HG03139 (cell line): Measurements from ENCODE around the gene GMCL1.
"Not testable (repeated sequence)": the region's sequence is repeated elsewhere in the genome, so short reads cannot be mapped to it uniquely, and the experiment has no call there.

Source experiments
- ATAC-seq: cut with Tn5 transposase; IDR thresholded peaks from one replicate; pipeline ENCODE4 v1.9.1; 2021; ENCODE audit not compliant: unreplicated experiment

Gene GMCL1

DNA sequence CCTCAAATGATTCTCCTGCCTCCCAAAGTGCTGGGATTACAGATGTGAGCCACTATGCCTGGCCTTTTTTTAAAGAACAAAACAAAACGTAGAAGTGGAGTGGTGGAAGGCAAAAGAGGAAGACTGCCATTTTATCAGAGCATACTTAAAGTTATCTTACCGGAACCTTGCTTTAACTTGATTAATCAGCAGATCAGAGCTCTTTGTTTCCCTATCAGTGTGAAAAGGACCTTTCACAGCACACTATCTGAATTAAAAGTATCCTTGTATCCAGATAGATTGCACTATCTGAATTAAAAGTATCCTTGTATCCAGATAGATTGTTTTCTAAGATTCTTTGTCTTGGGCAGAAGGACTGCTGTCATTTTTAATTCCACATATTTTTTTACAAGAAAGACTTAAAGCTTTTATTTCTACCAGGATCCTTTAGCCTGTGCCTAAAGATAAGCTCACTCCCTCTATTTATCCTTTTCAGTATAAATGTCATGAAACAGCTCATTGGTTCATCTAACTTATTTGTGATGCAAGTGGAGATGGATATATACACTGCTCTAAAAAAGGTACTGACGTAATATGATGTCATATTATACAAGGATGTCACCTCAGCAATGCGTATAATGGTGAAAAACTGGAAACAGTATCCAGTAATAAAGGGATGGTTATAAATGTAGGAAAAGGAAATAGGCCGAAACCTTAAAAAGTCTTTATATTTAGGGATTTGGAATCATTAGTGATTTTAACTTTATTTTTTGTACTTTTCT is 17.8 kb downstream of the GMCL1 start:
- ATAC-seq = no peak

DNA sequence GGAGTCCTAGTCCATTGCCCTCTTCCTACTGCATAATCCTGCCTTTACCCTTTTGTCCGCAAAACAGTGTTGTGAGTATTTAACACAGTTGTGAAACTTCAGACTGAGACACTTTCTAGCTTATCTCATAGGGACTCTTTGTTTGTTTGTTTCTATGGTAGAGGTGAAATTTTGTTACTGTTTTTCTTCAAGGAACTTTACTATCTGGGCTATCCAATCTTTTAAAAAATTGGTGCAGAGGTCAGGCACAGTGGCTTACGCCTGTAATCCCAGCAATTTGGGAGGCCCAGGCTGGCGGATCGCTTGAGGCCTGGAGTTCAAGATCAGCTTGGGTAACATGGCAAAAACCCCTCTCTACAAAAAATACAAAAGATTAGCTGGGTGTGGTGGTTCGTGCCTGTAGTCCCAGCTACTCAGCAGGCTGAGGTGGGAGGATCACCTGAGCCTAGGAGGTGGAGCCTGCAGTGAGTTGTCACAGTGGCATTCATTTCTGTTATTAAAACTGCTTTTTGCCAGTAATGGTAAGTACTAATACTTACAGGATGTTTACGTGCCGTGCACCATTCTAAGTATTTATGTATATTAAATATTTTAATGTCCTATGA is 18.8 kb downstream of the GMCL1 start:
- ATAC-seq = no peak

DNA sequence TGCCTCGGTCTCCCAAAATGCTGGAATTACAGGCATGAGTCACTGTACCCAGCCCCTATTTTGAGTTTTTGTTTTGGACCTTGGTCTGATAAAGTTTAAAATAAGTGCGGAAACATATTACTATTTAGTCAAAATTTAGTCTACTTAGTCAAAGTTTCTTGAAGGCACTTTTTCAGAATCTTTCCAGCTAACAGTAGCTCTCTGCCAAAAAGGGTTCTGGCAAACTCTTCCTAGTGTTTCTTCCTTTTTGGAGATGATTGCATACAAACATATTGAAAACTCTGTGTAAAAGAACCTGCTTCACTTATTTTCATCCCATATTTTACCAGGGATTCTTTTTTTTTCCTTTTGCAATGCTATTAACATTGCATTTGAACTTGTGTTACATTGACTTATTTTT is 28.8 kb downstream of the GMCL1 start:
- no peak for ATAC-seq

DNA sequence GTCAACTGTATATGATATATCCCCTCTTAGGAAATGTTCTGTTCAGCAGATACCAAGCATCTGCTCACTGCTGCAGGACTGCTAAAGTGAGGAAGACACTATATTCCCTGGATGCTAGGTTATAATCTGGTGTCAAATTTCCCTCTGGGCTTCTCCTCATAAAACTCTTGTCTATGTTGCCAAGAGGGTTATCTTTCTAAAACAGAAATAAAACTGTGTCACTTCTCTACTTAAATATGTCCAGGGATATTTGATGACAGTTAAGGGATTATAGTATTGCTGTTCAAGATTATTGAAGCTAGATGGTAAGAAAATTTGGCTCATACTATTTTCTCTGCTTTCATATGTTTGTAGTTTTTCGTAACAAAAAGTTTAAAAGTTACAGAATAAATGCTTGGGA is 33.8 kb downstream of the GMCL1 start:
- ATAC-seq = no peak

DNA sequence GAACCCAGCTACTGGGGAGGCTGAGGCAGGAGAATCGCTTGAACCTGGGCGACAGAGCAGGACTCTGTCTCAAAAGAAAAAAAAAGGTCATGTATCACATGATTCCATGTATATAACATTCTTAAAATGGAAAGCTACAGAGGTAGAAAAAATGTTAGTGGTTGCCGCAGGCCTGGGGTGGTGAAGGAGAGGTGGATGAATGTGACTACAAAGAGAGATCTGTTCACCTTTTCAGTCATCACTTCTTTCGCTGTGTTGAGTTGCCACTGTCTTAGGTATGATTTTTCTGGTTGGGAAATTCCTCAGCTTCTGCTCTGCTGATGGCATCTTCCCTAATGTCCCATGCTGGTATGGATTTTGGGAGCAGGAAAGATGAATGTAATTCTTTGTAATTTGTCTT is 59.0 kb downstream of the GMCL1 start:
- ATAC-seq = no peak

DNA sequence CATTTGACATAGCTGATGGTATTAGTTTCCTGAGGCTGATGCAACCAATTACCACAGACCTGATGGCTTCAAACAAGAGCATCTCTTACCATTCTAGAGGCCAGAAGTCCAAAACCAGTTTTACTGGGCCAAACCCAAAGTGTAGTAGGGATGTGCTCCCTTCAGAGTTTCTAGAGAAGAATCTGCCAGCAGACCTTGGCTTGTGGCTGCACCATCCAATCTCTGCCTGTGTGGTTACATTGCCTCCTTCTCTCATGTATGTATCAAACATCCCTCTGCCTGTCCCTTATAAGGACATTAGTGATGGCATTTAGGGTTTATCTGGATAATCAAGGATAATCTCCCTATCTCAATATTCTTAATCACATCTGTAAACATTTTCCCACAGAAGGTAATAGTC is 59.8 kb downstream of the GMCL1 start:
- no peak for ATAC-seq

DNA sequence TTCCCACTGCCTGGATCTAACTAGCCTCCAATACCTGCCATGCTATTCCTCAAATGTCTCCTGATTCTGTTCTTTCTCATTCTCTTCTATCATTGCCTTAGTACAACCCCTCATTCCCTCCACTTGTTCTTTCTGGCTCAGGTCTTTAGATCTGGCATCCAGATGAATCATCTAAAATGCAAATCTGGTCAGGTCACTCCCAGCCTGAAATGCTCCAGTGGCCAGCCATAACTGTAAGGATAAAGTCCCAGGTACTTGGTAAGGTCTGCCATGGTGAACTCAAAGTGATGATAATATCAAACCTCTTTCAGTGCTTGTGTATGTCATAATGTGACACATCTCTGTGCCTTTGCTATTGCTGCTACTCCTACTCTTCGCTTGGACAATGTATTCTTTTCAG is 61.4 kb downstream of the GMCL1 start:
- no peak for ATAC-seq

DNA sequence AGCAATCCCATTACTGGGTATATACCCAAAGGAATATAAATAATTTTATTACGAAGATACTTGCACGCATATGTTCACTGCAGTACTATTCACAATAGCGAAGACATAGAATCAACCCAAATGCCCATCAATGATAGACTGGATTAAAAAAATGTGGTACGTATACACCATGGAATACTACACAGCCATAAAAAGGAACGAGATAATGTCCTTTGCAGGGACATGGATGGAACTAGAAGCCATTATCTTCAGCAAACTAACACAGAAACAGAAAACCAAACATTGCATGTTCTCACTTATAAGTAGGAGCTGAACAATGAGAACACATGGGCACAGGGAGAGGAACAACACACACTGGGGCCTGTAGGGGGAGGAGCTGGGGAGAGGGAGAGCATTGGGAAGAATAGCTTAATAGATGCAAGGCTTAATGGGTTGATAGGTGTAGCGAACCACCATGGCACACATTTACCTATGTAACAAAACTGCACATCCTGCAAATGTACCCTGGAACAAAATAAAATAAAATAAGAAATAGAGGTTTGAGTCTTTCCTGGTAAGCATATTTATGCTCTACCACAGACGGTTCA is 63.5 kb downstream of the GMCL1 start:
- not testable (repeated sequence) for ATAC-seq

DNA sequence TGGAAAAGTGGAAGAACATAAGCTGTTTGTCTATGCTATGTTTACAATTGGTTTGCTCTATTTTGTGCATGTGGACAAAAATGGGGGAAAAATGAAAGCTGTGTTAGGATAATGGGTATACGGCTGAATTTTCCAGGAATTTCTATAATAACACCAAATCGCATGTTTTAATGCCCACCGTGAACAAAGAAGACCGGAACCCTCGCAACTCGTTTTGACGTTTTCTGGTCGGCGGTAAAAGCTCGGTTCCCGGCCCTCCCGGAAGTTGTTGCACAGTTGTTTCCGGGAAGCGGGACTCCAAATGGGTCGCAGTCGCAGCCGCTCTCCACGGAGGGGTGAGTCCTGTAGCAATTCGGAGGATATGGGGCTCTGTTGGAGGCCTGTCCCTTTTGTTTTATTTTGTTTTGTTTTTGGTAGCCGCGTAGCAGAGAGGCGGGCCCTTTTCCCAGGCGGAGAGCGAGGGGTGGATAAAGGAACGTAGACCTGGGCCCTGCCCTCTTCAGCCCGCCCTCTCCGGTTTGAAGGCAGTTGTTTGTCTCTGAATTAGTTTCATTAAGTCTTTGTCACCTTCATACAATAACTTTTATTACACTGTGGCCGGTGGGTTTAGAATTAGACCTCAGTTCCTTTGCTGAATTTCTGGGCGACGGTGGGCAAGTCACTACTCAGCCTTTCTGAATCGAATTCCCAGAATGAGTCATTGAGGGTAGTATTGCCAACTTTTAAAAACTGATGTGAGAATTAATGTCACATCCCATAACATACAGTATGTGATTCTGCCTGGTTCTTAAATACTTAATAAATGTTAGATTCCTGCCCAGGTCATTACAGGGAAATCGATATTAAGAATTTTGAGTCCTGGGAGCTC is 64.5 kb downstream of the GMCL1 start, which contains the start of gene SNRNP27:
Gene SNRNP27, plus strand, starts transcription at position 273 of the 868 bp plus-strand sequence. Its CDS starts 29 bp downstream, at position 302.
- ATAC-seq = no peak

DNA sequence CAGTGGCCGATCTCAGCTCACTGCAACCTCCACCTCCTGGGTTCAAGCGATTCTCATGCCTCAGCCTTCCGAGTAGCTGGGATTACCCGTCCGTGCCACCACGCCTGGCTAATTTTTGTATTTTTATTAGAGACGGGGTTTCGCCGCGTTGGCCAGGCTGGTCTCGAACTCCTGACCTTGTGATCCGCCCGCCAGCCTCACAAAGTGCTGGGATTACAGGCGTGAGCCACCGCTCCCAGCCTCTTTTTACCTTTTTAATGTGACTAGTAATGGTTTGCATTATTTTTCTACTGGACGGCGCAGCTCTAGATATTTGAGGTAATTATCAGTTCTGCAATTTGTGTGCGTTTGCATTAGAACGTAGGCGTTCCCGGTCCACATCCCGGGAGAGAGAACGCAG is 65.3 kb downstream of the GMCL1 start:
- not testable (repeated sequence) for ATAC-seq

DNA sequence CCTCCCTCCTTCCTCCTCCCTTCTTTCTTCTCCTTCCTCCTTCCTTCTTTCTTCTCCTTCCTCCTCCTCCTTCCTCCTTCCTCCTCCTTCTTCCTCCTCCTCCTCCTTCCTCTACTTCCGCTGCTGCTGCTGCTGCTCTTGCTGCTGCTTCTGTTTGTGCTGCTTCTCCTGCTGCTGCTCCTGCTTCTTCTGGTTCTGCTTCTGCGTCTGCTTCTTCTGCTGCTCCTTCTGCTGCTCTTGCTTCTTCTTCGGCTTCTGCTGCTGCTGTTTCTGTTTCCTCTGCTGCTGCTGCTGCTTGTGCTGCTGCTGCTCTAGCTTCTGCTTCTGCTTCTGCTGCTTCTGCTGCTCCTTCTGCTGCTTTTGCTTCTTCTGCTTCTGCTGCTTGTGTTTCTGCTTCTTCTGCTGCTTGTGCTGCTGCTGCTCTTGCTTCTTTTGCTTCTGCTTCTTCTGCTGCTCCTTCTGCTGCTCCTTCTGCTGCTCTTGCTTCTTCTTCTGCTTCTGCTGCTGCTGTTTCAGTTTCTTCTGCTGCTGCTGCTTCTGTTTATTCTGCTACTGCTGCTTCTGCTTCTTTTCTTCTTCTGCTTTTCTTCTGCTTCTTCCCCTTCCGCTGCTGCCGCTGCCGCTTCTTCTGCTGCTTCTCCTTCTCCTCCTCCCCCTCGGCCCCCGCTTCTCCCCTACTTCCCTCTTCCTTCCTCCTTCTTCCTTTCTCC is 72.9 kb downstream of the GMCL1 start:
- ATAC-seq = no peak

DNA sequence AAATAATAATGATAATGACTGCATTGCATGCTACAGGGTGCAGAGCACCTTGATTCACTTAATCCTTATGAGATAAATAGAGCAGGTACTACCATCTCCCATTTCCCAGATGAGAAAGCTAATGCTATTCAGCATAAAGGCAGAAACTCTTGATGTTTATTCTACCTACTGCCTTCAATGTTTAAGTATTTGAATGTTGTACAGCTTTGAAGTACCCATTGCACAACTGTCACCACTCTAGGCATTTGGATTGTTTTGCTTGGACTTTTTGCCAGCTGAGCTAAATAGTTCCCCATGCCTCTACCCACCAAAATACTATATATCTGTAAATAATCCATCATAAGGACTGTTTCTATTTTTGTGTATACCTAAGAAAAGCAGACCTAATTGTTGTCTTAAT is 77.8 kb downstream of the GMCL1 start:
- ATAC-seq = no peak

DNA sequence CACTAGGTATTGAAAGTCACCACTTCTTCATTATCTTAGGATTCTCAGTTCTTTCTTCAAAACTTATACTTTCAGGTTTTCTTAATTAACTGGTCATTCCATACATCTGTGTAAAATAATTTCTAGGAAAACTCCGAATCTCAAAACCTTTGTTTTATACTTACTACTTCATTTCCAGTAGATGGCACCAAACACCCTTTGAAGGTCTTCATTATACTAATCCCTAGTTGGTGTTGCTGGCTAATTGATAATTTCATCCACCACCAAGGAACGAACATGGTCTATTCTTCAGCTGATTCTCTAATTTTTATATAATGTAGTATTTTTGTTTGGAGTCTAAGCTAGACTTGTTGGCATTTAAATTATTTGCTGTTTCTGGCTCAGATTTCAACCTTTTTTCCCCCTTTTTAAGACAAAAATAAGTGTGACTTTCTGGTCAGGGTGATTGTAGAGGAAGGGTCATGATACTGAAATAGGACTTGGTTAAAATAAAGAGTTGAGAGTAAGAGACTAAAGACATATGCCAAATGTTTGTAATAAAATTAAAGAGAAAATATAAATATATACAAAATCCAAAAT is 82.6 kb downstream of the GMCL1 start:
- ATAC-seq = no peak

DNA sequence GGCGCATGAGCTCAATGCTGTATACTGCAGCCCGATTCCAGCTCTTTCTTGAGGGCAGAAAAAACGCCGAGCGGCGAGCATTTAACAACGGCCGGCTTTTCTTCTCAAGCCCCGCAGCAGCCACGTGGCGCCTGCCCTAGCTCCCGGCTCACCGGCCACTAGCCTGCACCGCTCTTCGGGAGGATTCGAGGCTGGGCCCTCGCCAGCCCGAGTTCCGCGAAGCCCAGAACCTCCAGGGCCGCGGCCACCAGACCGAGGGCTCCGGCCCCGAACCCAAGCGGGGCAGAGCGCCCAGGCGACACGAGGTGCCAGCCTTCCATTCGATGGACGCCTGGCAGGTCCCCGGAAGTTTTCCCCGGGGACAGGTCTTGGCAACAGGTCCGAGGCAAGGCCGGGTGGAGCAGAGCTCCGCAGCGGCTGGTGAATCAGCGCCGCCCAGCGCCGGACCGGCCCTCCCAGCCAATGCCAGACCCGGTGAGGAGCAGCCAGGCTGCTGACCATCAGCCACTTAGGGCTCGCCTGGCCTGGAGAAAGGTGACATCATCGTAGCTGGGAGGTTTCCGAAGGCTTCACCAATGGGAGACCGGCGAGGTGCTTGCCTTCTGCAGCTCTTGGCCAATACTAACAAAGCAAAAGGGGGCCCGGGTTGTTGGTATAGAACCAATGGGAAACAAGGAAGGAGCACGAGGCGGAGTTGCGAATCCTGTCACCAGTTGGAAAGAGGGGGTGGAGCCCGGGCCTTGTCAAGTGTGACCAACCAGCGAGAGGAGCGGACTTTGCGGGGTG is 84.9 kb downstream of the GMCL1 start:
- peak; percentile 83 for ATAC-seq

DNA sequence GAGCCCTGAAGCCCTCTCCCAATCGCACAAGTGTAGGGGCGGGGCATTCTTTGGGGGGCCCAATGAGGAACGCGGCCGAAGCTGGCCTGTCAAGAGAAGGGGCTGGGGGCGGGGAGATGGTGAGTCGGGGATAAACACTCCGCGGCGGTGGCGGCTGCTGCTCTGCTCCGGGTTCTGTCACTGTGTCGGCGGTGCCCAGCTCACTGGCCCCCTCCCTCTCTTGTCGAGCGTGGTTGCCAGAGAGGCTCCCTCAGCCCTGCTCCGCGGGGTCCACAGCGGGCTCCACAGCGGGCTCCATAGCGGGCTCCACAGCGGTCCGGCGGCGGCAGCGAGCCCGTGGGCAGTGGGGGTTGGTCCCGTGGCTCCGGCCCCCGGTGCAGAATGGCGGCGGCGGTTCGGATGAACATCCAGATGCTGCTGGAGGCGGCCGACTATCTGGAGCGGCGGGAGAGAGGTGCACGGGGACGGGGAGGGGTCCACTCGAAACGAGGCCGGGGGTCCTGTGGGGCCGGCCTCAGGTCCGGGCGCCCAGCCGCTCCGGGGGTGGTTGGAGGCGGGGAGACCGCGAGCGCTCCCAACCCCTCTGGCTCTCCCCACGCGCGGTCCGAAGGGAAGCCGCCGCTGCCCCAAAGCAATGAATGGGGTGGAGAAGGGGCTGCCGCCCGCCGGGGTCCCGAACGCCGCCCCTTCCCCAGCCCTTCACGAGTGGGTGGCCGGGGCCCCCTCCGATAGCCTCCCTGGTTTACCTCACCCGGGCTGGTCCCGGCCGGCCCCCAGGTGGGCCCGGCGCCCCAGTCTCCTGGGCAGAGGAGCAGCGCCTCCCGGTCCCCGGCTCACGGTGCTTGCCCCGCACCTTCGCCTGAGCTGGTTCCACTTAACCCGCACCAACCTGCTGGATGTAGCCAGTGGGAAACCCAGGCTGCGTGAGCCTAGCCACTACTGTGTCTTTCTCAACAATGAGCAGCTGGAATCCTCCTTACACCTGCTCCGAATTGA is 85.8 kb downstream of the GMCL1 start, which contains the start of gene MXD1:
Gene MXD1, plus strand, starts transcription at position 160 of the 996 bp plus-strand sequence. Its CDS starts 222 bp downstream, at position 382.
- ATAC-seq = peak; percentile 75

DNA sequence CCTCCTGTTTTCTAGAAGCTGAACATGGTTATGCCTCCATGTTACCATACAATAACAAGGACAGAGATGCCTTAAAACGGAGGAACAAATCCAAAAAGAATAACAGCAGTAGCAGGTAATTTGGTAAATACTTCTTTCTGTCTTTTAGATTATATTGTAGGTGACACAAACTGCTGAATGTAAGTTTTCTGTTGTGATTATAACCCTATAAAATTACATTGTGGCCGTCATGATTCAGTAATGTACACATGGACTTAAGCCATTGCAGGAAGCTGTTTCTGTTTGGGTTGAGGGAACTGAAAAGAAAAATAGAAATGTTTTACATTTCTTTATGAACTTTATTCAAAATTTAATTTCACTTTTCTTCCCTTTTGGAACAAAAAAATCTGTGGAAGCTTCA is 86.6 kb downstream of the GMCL1 start:
- no peak for ATAC-seq

DNA sequence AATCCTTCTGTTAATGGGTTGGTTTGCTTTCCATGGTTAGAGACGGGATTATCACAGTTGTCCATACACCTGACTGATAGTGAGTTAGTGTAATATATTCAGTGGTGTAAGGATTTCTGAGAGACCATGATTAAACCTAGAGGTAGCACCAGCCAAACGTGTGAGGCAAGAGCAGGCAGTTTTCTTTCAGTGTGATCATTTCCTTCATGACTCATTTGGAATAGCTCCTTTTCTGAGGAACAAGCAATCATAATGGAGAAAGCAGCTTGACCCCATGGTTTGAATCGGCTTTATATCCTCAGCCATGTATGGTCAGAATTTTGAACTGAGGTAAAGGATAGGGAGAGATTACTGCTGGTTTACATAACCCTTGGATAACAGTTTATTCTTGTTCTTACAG is 88.4 kb downstream of the GMCL1 start:
- ATAC-seq = no peak

DNA sequence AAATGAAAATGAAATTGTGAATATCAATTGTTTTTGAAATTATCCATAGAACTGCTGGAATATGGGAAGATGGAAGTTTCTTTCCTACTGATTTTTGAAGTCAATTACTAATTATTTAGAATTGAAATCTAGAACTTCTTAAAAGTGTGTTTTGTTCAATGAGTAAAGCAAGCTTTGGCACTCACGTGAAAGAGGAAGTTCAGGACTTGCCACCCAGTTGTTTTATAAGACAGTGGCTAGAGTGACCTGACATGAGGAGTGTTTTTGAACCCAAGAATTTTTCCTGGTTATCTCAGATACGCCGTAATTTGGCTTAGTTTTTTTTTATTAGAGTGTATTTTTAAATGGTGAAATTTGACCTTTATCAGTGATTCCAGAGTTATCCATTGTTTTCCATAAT is 88.9 kb downstream of the GMCL1 start:
- ATAC-seq = no peak
